Measurements from ENCODE around the gene S1PR5.
"Not testable (repeated sequence)": the region's sequence is repeated elsewhere in the genome, so short reads cannot be mapped to it uniquely, and the experiment has no call there.

S1PR5 gene

DNA sequence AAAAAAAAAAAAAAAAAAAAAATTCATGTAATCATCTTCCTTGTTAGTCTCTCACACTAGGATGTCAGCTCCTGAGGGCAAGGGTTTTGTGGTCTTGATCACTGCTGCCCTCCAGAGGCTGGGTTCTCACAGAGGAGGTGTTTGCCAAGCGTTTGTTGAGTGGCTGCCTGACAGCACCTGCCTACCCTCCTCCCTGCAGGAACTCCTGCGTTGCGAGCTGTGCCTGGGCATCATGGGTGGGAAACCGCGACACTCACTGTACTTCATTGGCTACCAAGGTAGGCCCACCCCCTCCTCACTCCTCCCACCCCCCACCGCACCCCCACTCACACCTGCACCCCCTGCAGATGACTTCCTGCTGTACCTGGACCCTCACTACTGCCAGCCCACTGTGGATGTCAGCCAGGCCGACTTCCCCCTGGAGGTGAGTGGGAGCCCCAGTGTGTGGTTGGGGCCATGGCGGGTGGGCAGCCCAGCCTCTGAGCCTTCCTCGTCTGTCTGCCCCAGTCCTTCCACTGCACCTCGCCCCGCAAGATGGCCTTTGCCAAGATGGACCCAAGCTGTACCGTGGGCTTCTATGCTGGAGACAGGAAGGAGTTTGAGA, 34.6 kb upstream of the S1PR5 start:
- H3K27ac Mint-ChIP-seq: peak overlapping the region; percentile 66
- H3K9me3 Mint-ChIP-seq (ENCODE audit: low read depth): no peaks in the 10 kb centered on the region
- no peak overlapping the region for H3K4me3 Mint-ChIP-seq
- H3K4me1 Mint-ChIP-seq (ENCODE audit: low read depth): peaks cover 50% of the 10 kb centered on the region
- no peaks in the 10 kb centered on the region for H3K36me3 Mint-ChIP-seq
- no peaks in the 10 kb centered on the region for H3K27me3 Mint-ChIP-seq

DNA sequence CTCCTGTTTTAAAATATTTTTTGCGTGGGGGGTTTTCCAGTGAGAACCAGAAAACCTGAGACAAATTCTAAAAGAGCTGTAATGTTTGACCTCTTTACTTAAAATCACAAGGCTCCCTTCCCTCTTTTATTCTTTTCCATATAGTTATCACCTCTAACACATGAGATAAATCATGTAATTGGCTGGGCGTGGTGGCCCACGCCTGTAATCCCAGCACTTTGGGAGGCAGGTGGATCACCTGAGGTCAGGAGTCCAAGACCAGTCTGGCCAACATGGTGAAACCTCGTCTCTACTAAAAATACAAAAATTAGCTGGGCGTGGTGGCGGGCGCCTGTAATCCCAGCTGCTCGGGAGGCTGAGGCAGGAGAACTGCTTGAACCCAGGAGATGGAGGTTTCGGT, 33.8 kb upstream of the S1PR5 start:
- not testable (repeated sequence) for H3K9me3 Mint-ChIP-seq (ENCODE audit: low read depth); H3K27me3 Mint-ChIP-seq; H3K4me3 Mint-ChIP-seq; H3K36me3 Mint-ChIP-seq
- peaks cover 46% of the 10 kb centered on the region for H3K4me1 Mint-ChIP-seq (ENCODE audit: low read depth)
- H3K27ac Mint-ChIP-seq: peak overlapping the region; percentile 41

DNA sequence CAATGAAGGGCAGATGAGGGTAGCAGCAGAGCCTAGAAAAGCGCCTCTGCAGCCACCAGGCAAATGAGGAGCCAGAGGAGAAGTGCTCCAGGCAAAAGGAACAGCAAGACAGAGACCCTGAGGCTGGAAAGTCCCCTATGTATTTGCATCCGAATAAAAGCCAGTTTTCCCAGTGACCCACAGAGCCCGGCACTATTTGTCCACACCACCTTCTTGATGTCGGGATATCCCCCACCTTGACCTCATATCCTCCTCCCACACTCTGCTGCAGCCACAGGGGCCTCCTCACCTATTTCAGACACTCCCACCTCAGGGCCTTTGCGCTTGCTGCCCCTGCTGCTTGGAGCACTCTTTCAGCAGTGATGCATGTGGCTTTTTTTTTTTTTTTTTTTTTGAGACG, 33.1 kb upstream of the S1PR5 start:
- peaks cover 39% of the 10 kb centered on the region for H3K4me1 Mint-ChIP-seq (ENCODE audit: low read depth)
- H3K4me3 Mint-ChIP-seq: no peak overlapping the region
- no peaks in the 10 kb centered on the region for H3K27me3 Mint-ChIP-seq
- H3K36me3 Mint-ChIP-seq: no peaks in the 10 kb centered on the region
- H3K9me3 Mint-ChIP-seq (ENCODE audit: low read depth): no peaks in the 10 kb centered on the region
- no peak overlapping the region for H3K27ac Mint-ChIP-seq

DNA sequence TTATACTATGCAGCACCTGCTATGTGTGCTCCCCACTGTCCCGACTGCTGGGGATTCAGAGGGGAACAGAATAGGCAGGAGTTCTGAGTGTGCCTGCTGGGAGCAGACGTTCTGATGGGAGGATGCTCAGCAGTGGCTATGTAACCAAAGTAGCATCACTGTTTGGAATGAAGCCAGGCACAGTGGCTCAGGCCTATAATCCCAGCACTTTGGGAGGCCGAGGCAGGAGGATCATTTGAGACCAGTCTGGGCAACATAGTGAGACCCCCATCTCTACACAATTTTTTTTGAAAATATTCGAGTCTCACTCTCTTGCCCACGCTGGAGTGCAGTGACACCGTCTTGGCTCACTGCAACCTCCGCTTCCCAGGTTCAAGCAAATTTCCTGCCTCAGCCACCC, 32.5 kb upstream of the S1PR5 start:
- Mint-ChIP-seq H3K36me3 (no peaks in the 10 kb centered on the region), H3K27ac (no peak overlapping the region), H3K27me3 (no peaks in the 10 kb centered on the region), H3K9me3 (ENCODE audit: low read depth) (no peaks in the 10 kb centered on the region), H3K4me1 (ENCODE audit: low read depth) (peaks cover 39% of the 10 kb centered on the region), H3K4me3 (no peak overlapping the region)

DNA sequence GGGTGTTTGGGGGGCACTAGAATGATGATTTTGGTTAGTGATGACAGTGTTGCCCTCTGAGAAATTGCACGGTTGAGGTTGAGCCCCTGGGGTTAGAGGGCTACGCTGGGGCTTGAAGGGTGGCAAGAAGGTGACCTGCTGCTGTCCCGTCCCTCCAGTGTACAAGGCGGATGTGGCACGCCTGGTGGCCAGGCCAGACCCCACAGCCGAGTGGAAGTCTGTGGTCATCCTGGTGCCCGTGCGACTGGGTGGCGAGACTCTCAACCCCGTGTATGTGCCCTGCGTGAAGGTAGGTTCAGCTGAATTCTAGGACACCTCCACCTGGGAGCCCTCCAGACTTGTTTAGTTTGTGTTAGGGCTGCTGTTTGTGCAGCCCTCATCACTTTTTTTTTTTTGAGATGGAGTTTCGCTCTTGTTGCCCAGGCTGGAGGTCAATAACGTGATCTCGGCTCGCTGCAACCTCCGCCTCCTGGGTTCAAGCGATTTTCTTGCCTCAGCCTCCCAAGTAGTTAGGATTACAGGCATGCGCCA, 31.6 kb upstream of the S1PR5 start:
- Mint-ChIP-seq H3K4me3 (no peak overlapping the region), H3K27me3 (no peaks in the 10 kb centered on the region)

DNA sequence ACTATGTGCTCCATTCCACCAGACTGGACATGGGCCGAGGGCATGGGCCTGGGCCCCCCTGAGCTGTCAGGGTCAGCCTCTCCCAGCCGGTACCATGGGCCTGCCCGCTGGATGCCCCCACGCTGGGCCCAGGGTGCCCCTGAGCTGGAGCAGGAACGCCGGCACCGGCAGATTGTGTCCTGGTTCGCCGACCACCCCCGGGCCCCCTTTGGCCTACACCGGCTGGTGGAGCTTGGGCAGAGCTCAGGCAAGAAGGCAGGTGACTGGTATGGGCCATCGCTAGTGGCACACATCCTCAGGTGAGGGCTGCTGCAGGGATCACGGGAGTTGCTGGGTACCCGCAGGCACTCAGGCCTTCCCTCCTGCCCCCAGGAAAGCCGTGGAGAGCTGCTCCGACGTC, 29.6 kb upstream of the S1PR5 start:
- Mint-ChIP-seq H3K27ac (no peak overlapping the region), H3K4me3 (no peak overlapping the region), H3K4me1 (ENCODE audit: low read depth) (peaks cover 22% of the 10 kb centered on the region), H3K27me3 (no peaks in the 10 kb centered on the region), H3K36me3 (no peaks in the 10 kb centered on the region), H3K9me3 (ENCODE audit: low read depth) (no peaks in the 10 kb centered on the region)

More for the DNA sequence above, 31.6 kb upstream of the S1PR5 start:
- peaks cover 34% of the 10 kb centered on the region for H3K4me1 Mint-ChIP-seq (ENCODE audit: low read depth)
- no peak overlapping the region for H3K27ac Mint-ChIP-seq
- H3K36me3 Mint-ChIP-seq: no peaks in the 10 kb centered on the region
- no peaks in the 10 kb centered on the region for H3K9me3 Mint-ChIP-seq (ENCODE audit: low read depth)

DNA sequence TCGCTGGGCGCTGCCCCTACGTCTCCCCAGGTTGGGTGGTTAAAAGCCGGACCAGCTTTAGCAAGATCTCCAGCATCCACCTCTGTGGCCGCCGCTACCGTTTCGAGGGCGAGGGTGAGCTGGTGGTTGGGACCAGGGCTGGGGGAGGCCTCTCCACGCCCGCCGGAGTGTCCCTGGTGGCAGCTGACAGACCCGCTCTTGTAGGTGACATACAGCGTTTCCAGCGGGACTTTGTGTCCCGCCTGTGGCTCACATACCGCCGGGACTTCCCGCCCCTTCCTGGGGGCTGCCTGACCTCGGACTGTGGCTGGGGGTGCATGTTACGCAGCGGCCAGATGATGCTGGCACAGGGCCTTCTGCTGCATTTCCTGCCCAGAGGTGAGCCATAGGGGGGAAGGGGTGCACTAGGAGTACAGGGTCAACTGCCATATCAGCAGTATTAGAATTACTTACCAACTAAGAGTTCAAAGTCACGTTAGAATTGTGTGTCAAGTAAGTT, 27.6 kb upstream of the S1PR5 start:
- H3K36me3 Mint-ChIP-seq: no peaks in the 10 kb centered on the region
- peak overlapping the region; percentile 89 for H3K27ac Mint-ChIP-seq
- peaks cover 11% of the 10 kb centered on the region for H3K4me1 Mint-ChIP-seq (ENCODE audit: low read depth)
- peak overlapping the region; percentile 89 for H3K4me3 Mint-ChIP-seq
- peaks cover 1% of the 10 kb centered on the region for H3K27me3 Mint-ChIP-seq
- H3K9me3 Mint-ChIP-seq (ENCODE audit: low read depth): no peaks in the 10 kb centered on the region

DNA sequence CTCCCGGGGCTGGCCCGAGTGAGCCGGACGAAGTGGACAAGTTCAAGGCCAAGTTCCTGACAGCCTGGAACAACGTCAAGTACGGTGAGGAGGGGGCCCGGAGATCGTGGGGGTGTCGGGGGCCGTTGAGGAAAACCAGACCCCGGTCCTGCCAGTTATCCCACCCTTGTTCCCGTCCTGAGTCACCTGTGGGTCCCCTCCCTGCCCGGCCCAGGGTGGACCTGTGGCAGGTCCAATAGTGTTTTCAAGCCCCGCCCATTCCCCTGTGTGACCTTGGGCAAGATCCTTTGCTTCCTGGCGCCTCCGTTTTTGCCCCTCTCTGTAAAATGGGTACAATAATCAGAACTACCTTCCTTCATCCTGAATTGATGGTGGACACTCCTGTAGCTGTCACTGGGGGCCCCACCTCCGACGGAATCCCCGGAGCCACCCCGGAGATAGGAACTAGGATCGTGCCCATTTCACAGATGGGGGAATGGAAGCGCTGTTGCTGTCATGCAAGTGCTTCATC, 27.1 kb upstream of the S1PR5 start:
- H3K27ac Mint-ChIP-seq: peak overlapping the region; percentile 89
- no peaks in the 10 kb centered on the region for H3K9me3 Mint-ChIP-seq (ENCODE audit: low read depth)
- H3K36me3 Mint-ChIP-seq: no peaks in the 10 kb centered on the region
- peaks cover 1% of the 10 kb centered on the region for H3K27me3 Mint-ChIP-seq
- peak overlapping the region; percentile 89 for H3K4me3 Mint-ChIP-seq
- peaks cover 11% of the 10 kb centered on the region for H3K4me1 Mint-ChIP-seq (ENCODE audit: low read depth)

DNA sequence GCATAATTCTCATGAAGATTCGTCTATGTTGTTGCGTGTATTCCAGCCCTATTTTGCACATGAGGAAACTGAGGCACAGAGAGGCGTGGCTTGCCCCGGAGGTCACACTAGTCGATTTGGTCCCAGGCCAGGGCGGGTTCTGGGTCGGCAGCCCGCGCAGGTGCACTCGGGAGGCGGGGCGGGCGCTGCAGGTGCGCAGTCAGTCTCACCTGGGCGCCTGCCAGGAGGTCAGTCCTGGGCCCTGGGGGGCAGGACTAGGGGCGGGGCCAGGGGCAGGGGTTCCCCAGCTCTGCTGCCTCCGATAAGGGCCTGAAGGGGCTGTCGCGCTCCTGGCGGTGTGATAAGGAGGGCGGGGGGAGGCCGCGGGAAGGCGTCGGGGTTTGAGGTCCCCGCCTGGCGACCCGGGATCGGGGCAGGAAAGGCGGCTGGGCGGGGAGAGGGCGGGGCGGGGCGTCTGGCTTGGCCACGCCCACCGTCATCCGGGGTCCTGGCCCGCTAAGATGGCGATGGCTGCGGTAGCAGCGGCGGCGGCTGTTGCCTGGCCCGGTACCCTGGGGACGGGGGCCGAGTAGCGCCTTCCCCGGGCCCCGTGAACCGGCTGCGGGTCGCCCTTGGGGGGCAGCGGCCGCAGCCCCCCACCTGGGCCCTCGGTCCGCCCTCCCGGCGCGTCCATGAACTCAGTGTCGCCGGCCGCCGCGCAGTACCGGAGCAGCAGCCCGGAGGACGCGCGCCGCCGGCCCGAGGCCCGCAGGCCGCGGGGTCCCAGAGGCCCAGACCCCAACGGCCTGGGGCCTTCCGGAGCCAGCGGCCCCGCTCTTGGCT, 26.4 kb upstream of the S1PR5 start, which contains the start of gene ATG4D:
Gene ATG4D, plus strand, starts transcription at position 485 of the 822 bp plus-strand sequence. Its CDS starts 187 bp downstream, at position 672.
- H3K36me3 Mint-ChIP-seq: no peaks in the 10 kb centered on the region
- H3K9me3 Mint-ChIP-seq (ENCODE audit: low read depth): no peaks in the 10 kb centered on the region
- H3K27ac Mint-ChIP-seq: peak within 1 kb of the TSS; percentile 89

DNA sequence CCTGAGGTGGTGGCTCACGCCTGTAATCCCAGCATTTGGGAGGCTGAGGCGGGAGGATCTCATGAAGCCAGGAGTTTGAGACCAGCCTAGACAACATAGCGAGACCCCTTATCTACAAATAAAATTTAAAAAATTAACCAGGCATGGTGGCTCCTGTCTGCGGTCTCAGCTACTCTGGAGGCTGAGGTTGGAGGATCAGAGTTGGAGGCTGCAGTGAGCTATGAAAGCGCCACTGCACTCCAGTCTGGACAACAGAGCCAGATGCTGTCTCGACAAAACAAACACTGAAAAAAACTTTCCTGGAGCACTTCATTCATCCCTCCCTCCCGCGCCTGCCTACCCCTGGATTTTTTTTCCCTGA, 25.8 kb upstream of the S1PR5 start:
- Mint-ChIP-seq H3K27ac (peak overlapping the region; percentile 72), H3K4me3 (peak overlapping the region; percentile 84), H3K9me3 (ENCODE audit: low read depth) (no peaks in the 10 kb centered on the region), H3K27me3 (peaks cover 5% of the 10 kb centered on the region), H3K4me1 (ENCODE audit: low read depth) (peaks cover 11% of the 10 kb centered on the region), H3K36me3 (no peaks in the 10 kb centered on the region)

More for the DNA sequence above, 26.4 kb upstream of the S1PR5 start, which contains the start of gene ATG4D:
- H3K4me3 Mint-ChIP-seq: peak within 1 kb of the TSS; percentile 89
- peaks cover 4% of the 10 kb centered on the region for H3K27me3 Mint-ChIP-seq
- peaks cover 11% of the 10 kb centered on the region for H3K4me1 Mint-ChIP-seq (ENCODE audit: low read depth)

DNA sequence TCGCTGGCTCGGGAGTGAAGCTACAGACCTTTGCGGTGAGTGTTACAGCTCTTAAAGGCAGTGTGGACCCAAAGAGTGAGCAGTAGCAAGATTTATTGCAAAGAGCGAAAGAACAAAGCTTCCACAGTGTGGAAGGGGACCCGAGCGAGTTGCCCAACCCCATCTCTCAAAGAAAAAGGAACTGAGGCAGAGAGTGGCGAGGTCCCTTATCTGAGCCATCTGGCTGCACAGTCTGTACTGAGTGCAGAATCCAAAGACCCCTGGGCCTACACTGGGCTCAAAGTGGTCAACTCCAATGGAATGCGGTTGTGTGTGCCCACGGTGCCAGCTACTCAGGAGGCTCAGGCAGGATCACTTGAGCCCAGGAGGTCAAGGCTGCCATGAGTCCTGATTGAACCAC, 21.8 kb upstream of the S1PR5 start:
- not testable (repeated sequence) for H3K4me3 Mint-ChIP-seq; H3K27ac Mint-ChIP-seq; H3K9me3 Mint-ChIP-seq (ENCODE audit: low read depth)

DNA sequence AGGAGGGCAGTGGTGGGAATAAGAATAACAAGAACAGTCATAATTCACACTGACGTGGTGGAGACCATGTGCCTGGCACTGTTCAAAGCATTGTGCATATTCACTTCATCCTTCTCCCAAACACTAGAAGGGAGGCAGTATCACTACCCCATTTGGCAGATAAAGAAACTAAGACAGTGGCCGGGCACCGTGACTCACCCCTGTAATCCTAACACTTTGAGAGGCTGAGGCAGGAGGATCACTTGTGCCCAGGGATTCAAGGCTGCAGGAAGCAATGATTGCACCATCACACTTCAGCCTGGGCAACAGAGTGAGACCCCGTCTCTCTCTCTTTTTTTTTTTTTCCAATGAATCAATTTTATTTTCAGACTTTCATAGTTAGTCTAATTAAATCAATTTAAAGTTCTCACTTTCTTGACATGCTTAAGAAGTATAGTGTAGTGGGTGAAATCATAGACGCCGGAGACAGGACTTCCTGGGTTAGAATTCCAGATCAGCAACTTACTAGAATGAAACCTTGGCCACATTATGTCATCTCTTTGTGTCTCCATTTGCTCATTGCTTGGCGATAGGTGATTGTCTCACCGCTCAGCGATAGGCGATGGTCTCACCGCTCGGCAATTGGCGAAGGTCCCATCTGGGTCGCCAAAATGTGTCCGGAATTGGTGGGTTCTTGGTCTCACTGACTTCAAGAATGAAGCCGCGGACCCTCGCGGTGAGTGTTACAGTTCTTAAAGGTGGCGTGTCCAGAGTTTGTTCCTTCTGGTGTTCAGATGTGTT, 21.1 kb upstream of the S1PR5 start:
- no peak overlapping the region for H3K4me3 Mint-ChIP-seq

More for the DNA sequence above, 21.8 kb upstream of the S1PR5 start:
- not testable (repeated sequence) for H3K27me3 Mint-ChIP-seq; H3K4me1 Mint-ChIP-seq (ENCODE audit: low read depth); H3K36me3 Mint-ChIP-seq

DNA sequence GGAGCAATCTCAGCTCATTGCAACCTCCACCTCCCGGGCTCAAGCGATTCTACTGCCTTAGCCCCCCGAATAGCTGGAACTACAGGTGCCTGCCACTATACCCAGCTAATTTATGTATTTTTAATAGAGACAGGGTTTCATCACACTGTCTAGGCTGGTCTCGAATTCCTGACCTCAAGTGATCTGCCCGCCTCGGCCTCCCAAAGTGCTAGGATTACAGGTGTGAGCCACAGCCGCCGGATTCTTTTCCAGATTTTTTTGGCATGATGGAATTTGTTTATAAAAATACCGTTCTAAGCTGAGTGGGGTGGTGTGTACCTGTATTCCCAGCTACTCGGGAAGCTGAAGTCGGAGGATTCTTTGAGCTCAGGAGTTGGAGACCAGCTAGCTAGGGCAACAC, 20.4 kb upstream of the S1PR5 start:
- Mint-ChIP-seq H3K9me3 (ENCODE audit: low read depth) (no peaks in the 10 kb centered on the region), H3K4me1 (ENCODE audit: low read depth) (no peaks in the 10 kb centered on the region), H3K36me3 (no peaks in the 10 kb centered on the region), H3K27ac (no peak overlapping the region), H3K4me3 (no peak overlapping the region), H3K27me3 (peaks cover 7% of the 10 kb centered on the region)

More for the DNA sequence above, 21.1 kb upstream of the S1PR5 start:
- no peak overlapping the region for H3K27ac Mint-ChIP-seq
- H3K36me3 Mint-ChIP-seq: no peaks in the 10 kb centered on the region
- no peaks in the 10 kb centered on the region for H3K9me3 Mint-ChIP-seq (ENCODE audit: low read depth)
- peaks cover 7% of the 10 kb centered on the region for H3K27me3 Mint-ChIP-seq
- H3K4me1 Mint-ChIP-seq (ENCODE audit: low read depth): peaks cover 4% of the 10 kb centered on the region

DNA sequence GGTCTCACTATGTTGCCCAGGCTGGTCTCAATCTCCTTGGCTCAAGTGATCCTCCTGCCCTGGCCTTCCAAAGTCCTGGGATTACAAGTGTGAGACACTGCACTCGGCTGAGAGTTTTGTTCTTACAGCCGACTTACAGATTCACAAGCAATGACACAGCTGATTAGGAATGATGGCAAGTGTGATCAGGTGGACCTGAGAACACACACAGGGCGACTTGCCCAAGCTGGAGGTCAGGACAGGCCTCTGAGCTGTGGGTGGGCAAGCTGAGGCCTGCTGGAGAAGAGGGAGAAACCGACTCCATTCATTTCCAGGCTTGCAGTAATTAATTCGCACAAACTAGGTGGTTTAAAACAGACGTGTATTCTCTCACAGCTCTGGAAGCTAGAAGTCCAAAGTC, 18.4 kb upstream of the S1PR5 start:
- no peak overlapping the region for H3K4me3 Mint-ChIP-seq
- H3K4me1 Mint-ChIP-seq (ENCODE audit: low read depth): no peaks in the 10 kb centered on the region
- H3K36me3 Mint-ChIP-seq: no peaks in the 10 kb centered on the region
- H3K27ac Mint-ChIP-seq: no peak overlapping the region
- H3K27me3 Mint-ChIP-seq: peaks cover 7% of the 10 kb centered on the region
- no peaks in the 10 kb centered on the region for H3K9me3 Mint-ChIP-seq (ENCODE audit: low read depth)

Data from activated naive CD8-positive, alpha-beta T cell (primary cell).